ENCODE measurements around the gene EDC4.
"Not testable (repeated sequence)": the region's sequence is repeated elsewhere in the genome, so short reads cannot be mapped to it uniquely, and the experiment has no call there.

Gene EDC4, protein sequence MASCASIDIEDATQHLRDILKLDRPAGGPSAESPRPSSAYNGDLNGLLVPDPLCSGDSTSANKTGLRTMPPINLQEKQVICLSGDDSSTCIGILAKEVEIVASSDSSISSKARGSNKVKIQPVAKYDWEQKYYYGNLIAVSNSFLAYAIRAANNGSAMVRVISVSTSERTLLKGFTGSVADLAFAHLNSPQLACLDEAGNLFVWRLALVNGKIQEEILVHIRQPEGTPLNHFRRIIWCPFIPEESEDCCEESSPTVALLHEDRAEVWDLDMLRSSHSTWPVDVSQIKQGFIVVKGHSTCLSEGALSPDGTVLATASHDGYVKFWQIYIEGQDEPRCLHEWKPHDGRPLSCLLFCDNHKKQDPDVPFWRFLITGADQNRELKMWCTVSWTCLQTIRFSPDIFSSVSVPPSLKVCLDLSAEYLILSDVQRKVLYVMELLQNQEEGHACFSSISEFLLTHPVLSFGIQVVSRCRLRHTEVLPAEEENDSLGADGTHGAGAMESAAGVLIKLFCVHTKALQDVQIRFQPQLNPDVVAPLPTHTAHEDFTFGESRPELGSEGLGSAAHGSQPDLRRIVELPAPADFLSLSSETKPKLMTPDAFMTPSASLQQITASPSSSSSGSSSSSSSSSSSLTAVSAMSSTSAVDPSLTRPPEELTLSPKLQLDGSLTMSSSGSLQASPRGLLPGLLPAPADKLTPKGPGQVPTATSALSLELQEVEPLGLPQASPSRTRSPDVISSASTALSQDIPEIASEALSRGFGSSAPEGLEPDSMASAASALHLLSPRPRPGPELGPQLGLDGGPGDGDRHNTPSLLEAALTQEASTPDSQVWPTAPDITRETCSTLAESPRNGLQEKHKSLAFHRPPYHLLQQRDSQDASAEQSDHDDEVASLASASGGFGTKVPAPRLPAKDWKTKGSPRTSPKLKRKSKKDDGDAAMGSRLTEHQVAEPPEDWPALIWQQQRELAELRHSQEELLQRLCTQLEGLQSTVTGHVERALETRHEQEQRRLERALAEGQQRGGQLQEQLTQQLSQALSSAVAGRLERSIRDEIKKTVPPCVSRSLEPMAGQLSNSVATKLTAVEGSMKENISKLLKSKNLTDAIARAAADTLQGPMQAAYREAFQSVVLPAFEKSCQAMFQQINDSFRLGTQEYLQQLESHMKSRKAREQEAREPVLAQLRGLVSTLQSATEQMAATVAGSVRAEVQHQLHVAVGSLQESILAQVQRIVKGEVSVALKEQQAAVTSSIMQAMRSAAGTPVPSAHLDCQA (N-terminal part only)

DNA sequence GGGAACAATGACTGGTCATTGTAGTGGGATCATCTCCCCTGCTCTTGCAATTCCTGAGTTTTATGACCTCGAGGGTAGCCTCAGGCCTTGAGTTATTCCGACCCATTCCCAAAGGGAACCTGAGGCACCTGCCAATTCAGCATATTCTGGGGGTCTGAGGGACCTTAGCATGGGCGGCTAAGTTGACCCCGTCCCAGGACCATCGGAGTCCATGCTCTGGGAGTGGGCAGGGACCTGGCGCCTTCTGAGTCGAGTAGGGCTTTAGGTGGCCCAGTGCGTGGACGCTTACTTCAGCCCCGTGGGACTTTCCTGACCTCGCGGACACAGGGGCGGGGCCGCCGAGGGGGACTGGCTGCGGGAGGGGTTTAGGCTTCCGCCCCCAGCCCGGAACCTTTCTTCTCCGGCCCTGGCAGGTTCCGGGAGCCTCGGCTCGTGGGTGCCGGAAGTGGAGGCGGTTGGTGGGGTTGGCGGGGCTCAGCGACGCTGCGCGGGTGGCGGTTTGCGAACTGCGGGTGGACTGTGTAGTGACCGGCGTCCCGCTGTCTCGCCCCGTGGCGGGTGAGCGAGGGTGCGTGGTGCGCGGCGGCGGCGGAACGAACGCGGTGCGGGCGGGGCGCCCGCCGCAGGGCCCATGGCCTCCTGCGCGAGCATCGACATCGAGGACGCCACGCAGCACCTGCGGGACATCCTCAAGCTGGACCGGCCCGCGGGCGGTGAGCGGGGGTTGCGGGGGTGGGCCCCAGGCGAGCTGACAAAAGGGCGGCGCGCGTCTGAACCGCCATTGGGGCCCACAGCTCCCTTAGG lies at the start of gene EDC4:
TSS of gene EDC4 (plus strand) at position 422 of the 804 bp plus-strand sequence. CDS start at position 632, 210 bp downstream.
- DNase-seq = peak; percentile 82 to 85

DNA sequence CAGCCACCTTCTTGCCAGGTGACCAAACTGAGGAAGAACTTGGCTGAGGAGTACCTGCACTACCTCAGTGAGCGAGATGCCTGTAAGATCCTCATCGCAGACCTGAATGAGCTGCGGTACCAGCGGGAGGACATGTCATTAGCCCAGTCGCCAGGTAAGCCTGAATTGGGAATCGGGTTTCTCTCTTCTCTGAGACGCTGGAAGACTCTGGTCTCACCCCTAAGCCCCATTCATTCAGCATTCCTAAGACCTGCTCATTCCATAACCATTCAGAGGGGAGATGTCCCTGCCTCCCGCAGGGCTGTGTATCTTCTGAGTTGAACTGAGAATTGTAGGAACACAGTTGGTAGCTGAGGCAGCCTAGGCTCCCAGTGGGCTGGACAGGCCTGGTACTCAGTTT lies 47.7 kb upstream of the EDC4 start:
- no peak for DNase-seq

DNA sequence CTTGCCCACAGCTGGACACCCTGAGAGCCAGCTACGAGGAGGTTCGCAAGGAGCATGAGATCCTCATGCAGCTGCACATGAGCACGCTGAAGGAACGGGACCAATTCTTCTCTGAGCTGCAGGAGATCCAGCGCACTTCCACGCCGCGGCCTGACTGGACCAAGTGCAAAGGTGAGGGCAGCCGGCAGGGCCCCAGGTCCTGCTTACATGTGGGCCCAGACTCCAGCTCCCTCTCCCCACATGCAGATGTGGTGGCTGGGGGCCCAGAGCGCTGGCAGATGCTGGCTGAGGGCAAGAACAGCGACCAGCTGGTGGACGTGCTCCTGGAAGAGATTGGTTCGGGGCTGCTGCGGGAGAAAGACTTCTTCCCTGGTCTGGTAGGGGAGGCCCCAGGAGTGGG lies 46.9 kb upstream of the EDC4 start:
- DNase-seq = no peak

DNA sequence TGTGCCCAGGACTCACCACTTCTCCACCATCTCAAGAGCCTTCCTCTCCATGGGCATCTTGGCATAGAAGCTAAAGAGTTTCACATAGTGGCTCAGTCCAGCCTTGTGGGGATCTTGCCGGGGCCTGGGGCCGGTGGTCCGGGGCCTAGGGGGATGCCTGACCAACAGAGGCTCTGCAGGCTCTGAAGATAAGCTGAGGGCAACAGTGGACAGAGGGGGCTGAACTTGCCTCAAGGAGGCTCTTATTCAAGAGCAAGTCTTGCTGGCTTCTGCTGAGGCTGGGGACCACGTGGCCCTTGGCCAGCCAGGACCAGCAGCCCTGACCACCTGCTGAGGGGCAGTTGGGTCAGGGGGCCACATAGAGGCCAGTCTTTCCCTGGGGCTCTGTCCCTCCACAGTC lies 44.2 kb upstream of the EDC4 start:
- no peak for DNase-seq

DNA sequence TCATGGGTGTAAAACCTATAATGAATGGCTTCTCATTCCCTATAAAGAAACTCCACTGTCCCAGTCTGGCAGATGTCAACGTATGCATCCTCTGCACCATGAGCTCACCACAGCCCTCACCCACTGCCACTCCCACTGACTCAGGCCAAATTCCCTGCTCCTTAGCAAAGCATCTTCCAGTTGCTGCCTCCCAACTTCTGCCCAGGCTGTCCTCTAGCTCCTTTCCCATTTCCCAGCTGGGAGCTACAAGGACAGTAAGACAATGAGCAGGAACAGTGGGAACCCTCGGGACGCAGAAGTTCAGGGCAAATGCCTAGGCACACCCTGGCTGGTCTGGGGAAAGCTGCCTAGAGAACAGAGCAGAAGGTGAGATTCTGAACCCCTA lies 39.8 kb upstream of the EDC4 start:
- DNase-seq = no peak

DNA sequence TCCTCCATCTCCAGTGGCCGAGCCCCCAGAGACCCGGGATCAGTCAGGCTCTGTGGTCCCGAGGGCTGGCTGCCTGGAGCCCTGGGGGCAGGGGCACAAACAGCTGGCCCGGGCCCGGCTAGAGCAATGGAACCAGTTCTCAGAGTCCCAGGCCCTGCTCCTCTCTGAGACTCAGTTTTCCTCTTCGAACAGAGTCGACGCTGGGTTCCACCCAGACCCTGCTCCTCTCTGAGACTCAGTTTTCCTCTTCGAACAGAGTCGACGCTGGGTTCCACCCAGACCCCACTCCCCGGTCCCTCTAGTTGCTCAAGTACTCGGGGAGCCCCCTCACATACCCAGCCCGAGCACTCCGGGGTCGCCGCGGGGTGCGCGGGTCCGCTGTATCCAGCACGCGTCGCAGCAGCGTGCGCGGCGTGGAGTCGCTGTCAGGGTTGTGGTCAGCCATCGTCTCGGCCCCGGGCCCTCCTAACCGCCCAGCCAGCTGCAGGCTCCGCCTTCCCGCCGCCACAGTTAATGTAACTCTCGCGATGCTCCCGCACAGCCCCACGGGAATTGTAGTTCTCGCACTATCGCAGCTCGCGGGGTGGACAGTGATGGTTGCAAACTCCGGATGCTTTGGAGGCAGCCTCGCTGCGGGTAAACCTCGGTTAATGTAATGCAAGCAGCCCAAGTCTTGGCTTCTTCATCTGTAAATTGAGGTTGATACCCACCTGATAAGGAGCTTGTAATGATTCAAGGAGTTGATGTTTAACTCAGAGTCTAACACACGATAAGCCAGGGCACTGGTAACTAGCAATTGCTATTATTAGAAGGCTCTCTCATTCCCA lies 39.2 kb upstream of the EDC4 start:
- peak; percentile 87 to 89 for DNase-seq

DNA sequence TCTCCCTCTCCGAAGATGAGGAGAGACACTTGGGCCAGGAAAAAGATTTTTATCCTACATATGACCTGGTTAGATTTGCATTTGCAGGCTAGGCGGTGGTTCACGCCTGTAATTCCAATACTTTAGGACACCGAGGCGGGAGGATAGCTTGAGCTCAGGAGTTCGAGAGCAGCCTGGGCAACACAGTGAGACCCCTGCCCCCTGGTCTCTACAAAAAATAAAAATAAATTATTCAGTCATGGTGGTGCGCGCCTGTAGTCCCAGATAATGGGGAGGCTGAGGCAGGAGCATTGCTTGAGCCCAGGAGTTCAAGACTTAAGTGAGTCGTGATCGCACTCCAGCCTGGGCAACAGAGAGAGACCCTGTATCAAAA lies 38.6 kb upstream of the EDC4 start:
- no peak for DNase-seq

DNA sequence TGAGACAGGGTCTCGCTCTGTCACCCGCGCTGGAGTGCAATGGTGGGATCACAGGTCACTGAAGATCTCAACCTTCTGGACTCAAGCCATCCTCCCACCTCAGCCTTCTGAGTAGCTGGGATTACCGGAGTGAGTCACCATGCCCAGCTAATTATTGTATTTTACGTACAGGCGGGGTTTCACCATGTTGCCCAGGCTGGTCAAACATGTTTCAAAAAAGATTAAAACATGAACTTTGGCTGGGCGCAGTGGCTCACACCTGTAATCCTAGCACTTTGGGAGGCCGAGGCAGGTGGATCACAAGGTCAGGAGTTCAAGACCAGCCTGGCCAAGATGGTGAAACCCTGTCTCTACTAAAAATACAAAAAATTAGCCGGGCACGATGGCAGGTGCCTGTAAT lies 35.7 kb upstream of the EDC4 start:
- not testable (repeated sequence) for DNase-seq

DNA sequence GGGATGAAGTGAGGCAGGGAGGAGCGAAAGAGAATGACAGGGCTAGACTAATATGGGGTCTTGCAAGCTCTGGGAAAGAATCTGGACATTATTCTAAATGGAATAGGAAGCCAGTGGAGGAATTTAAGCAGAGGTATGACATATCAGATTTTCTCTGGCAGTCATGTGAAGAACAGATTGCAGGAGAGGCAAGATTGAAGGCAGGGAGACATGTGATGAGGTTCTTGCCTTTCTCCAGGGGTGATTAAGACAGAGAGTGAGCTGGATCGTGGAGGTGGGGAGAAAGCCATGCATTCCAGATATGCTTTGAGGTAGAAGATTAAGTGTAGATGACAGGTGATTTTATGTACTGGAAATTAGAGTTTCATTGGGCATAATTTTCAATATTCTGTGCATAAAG lies 35.0 kb upstream of the EDC4 start:
- no peak for DNase-seq

DNA sequence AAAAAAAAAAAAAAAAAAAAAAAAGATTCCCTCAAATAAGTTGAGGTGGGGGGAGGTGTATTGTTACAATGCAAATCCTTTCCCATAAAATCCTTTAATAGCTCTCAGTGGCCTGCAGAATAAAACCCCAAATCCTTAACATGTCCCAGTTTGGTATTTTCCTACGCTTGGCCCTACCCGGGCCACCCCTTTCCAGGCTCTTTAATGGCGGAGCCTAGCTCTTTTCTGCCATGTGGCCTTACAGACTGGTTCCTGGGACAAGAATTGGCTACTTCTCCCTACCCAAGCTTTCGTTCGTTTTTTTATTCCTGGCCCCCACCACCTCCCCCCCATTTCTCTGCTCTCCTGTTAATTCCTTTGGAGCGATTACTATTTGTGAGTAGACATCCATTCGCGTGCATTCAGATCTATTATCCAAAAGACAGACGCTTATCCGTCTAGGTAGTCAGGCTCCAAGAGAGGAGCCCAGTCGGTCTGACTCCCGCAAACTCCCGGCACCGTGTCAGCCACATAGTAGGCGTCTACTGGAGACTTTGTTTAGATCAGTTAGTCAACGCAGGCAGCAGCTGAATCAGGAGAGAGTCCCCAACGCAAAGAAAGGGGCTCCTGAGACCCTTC lies 31.5 kb upstream of the EDC4 start:
- DNase-seq = no peak

DNA sequence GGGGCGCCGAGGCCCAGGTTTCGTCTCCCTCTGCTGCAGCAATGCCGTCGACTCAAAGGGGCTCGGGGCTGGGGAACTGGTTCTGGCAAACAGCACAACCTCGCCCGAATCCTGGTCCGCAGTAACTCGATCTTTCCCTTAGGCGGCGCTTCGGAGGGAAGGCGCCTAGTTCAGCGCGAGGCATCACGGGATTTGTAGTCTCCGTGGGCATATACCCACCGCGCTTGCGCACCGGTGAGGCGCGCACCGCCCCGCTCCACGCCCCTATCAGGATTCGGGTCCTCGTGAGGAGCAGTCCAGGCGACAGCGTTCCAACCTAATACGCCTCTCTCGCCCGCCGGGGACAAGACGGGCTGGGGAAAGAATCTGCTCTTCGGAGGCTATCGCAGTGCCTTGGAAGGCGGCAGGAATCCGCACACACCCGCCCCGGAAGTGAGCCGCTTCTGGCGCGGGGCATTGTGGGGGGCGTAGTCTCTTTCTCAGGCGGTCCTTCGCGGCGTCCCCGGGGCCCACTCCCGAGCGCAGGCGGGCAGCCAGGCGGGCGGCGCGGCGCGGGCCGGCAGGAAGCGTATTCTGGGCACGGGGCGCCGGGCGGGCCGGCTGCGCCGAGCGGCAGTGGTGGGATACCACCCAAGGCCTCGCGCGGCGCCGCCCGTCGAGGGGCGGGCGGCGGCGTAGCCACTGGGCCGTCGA lies 30.9 kb upstream of the EDC4 start, which contains the start of gene THAP11:
TSS of gene THAP11 (plus strand) at position 505 of the 693 bp plus-strand sequence. CDS start 235 bp downstream, outside the sequence.
- peak; percentile 88 to 91 for DNase-seq

DNA sequence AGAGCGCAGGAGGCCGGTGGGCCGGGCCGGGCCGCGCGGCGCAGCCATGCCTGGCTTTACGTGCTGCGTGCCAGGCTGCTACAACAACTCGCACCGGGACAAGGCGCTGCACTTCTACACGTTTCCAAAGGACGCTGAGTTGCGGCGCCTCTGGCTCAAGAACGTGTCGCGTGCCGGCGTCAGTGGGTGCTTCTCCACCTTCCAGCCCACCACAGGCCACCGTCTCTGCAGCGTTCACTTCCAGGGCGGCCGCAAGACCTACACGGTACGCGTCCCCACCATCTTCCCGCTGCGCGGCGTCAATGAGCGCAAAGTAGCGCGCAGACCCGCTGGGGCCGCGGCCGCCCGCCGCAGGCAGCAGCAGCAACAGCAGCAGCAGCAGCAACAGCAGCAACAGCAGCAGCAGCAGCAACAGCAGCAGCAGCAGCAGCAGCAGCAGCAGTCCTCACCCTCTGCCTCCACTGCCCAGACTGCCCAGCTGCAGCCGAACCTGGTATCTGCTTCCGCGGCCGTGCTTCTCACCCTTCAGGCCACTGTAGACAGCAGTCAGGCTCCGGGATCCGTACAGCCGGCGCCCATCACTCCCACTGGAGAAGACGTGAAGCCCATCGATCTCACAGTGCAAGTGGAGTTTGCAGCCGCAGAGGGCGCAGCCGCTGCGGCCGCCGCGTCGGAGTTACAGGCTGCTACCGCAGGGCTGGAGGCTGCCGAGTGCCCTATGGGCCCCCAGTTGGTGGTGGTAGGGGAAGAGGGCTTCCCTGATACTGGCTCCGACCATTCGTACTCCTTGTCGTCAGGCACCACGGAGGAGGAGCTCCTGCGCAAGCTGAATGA lies 30.1 kb upstream of the EDC4 start:
- DNase-seq = peak; percentile 41 to 48

DNA sequence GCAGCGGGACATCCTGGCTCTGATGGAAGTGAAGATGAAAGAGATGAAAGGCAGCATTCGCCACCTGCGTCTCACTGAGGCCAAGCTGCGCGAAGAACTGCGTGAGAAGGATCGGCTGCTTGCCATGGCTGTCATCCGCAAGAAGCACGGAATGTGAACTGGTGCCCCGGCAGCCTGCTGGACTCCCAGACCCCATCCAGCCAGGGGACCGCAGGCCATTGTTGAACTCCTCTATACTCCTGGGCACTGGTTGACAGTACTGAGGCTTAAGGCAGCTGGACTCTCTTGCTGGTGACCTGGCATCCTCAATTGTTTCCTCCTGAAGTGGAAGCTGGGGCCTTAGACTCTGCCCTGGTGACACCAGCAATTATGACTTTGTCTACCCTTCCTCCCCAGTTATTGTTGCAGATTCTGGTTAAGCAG lies 29.5 kb upstream of the EDC4 start:
- DNase-seq = no peak

DNA sequence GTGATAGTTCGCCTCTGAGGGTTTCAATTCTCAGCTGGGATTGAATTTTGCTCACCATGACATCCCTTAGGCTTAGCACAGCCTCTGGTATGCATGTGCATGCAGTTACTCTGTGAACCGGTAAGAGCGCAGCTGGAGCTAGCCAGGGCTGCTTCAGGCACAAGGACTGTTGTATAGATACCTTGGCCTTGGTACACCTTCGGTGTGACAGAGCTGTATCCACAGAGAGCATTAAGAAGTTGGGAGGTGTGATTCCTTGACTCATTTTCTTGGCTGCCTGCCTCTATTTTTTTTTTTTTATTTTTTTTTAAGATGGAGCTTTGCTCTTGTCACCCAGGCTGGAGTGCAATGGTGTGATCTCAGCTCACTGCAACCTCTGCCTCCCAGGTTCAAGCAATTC lies 28.4 kb upstream of the EDC4 start:
- DNase-seq = no peak

DNA sequence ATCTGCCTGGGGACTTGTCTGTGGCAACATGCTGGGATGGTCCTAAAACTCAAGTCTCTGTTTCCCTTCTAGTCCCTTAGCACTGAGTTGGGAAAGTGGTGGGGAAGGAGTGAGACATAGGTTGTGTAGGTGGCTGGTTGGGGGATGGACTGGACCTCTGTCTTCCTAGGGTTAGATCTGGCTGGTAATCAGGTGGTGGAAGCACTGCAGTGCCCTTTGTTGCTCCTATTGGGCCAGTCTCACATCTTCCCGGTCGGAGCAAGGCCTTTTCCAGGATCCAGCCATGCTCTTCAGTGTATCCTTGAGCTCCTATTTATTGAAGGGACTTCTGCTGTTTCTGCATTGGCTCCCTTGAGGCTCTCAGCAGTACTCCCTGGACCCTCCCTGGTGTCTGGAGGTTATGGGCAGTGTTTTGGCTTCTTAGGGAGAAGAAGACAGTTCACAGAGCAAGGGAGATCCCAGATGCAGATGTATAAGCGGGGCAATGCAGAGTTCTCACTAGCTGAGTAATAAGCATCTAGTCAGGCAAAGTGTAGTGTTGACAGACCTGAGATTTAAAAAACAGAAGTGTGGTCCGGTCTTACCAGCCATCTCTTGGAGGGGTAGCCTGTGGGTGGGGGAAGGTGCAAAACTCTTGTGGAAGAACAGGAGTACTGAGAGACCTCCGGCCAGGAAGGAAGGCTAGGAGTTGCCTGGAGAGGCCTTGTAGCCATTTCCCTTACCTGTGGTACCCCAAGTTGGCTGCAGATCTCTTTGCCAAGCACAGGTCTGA lies 27.4 kb upstream of the EDC4 start:
- DNase-seq = no peak

DNA sequence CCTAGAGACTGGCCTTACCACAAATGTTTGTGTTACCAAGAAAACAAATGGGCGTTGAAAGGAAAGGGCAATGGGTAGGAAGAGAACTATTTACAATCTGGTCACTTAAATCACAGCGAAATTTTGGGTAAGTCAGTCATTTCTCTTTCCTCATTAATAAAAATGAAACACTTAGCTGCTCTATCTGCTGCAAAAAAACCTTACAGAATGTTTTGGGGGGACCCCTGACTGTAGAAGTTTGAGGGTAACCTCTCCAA lies 26.9 kb upstream of the EDC4 start:
- no peak for DNase-seq

DNA sequence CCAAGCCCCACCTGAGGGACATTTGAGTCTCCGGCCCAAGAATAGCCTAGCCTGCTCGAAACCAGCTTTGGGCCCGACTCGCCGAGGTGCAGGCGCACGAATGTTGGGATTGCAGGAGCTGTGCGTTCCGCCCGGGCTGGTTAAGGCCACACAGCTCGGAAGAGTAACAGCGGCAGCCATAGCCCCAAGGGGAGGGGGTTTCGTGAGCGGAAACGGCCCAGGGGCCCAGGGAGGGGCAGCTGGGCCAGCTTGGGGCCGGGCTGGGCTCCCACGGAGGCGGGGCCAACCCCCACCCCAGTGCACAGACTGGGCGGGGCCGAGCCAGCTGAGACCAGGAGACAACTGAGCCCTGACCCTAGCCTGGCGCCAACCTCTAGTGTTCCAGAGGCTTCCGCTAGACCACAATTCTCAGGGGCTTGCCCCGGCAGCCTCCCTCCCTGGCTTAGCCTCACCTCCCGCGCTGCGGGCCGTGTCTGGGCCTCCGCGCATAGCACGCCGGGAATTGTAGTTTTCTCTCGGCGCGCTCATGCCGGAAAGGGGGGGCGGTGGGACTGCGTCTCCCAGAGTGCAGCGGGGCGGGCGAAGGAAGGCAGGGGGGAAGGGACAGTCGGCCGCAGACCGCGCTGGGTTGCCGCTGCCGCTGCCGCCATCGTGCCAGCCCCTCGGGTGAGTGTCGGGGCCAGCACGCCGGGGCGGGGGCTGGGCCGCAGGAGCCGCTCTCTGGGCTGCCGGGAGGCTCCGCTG lies 26.4 kb upstream of the EDC4 start, which contains the start of gene NUTF2:
TSS of gene NUTF2 (plus strand) at position 614 of the 744 bp plus-strand sequence. CDS start 18,198 bp downstream, outside the sequence.
- peak; percentile 93 for DNase-seq

Measured in stimulated activated CD4-positive, alpha-beta T cell treated with anti-CD3 and anti-CD28 coated beads, Interleukin-4, amount 100 ng/mL, for 4 hours (primary cell).